Measurements from ENCODE around the gene IGF2BP2. TPM values are rescaled to one million over a fixed set of nuclear protein-coding genes. Genes with fewer than 3 reads are reported as not detected.

Gene IGF2BP2
- total RNA-seq, 1 experiment from 2014 or later = 66.2 TPM

GRCh38 chr3:185778821-185779220 is 46.0 kb downstream of the IGF2BP2 start:
- Histone ChIP-seq H3K4me1 (ENCODE audit: insufficient read depth, low read length, poor library complexity, severe bottlenecking) (peaks cover 18% of the 10 kb centered on the region), H3K9me3 (ENCODE audit: low read depth, low read length, poor library complexity, severe bottlenecking) (no peaks in the 10 kb centered on the region), H3K4me3 (ENCODE audit: low read depth, low read length, poor library complexity, severe bottlenecking) (no peak overlapping the region), H3K27me3 (replicated peaks; ENCODE audit: insufficient read depth, low read depth, low read length, poor library complexity) (no peaks in the 10 kb centered on the region), H3K27ac (ENCODE audit: low read depth, low read length, poor library complexity, severe bottlenecking) (no peak overlapping the region), H3K36me3 (ENCODE audit: insufficient read depth, low read length, poor library complexity, severe bottlenecking) (no peaks in the 10 kb centered on the region)
- POLR2A ChIA-PET (ENCODE audit: low non-redundant PET) = interaction anchor here (0.7 kb wide), 1 partner anchor 8 kb away, joined by 8 read pairs; no protein-coding TSS in a partner anchor
- CTCF ChIA-PET = interaction anchor here (1.5 kb wide), 1 partner anchor 10 kb away, joined by 5 read pairs; no protein-coding TSS in a partner anchor
- no TSS peak for BruUV-seq (replicated peaks)
- intact Hi-C loops (cut with micrococcal nuclease; ENCODE audit: unreplicated experiment) = loop anchor here (2.0 kb wide), 1 partner anchor 16 kb away; no protein-coding TSS in a partner anchor
- no peak for DNase-seq (ENCODE audit: low spot score)
- TF ChIP-seq CTCF (conservative IDR thresholded peaks at IDR 0.05; ENCODE audit: low read depth, low read length) = no peak
- no peak for TF ChIP-seq EZH2 (IDR thresholded peaks at IDR 0.05; ENCODE audit: borderline replicate concordance, low read depth, low read length, poor library complexity, severe bottlenecking)

- Histone ChIP-seq H3K36me3 (ENCODE audit: insufficient read depth, low read length, poor library complexity, severe bottlenecking) (no peaks in the 10 kb centered on the region), H3K27me3 (replicated peaks; ENCODE audit: insufficient read depth, low read depth, low read length, poor library complexity) (no peaks in the 10 kb centered on the region), H3K4me3 (ENCODE audit: low read depth, low read length, poor library complexity, severe bottlenecking) (no peak overlapping the region), H3K9me3 (ENCODE audit: low read depth, low read length, poor library complexity, severe bottlenecking) (no peaks in the 10 kb centered on the region), H3K4me1 (ENCODE audit: insufficient read depth, low read length, poor library complexity, severe bottlenecking) (peaks cover 23% of the 10 kb centered on the region), H3K27ac (ENCODE audit: low read depth, low read length, poor library complexity, severe bottlenecking) (no peak overlapping the region)
- no TSS peak for BruUV-seq (replicated peaks)
- DNase-seq (ENCODE audit: low spot score) = peak; percentile 37
- ChIA-PET POLR2A (ENCODE audit: low non-redundant PET) (no interaction called here), CTCF (interaction anchor here (0.6 kb wide), 1 partner anchor 199 kb away, joined by 3 read pairs; no protein-coding TSS in a partner anchor)
- TF ChIP-seq CTCF (conservative IDR thresholded peaks at IDR 0.05; ENCODE audit: low read depth, low read length) (no peak), EZH2 (IDR thresholded peaks at IDR 0.05; ENCODE audit: borderline replicate concordance, low read depth, low read length, poor library complexity, severe bottlenecking) (no peak)
- intact Hi-C loops (cut with micrococcal nuclease; ENCODE audit: unreplicated experiment) = loop anchor here (2.0 kb wide), 1 partner anchor 15 kb away; no protein-coding TSS in a partner anchor
These were observed 46.7 kb downstream of the IGF2BP2 start for GRCh38 chr3:185778094-185778493.

GRCh38 chr3:185770109-185770508 is 54.7 kb downstream of the IGF2BP2 start:
- intact Hi-C loops (cut with micrococcal nuclease; ENCODE audit: unreplicated experiment) = no loop called here
- POLR2A ChIA-PET (ENCODE audit: low non-redundant PET) = interaction anchor here (0.6 kb wide), 1 partner anchor 9 kb away, joined by 8 read pairs; no protein-coding TSS in a partner anchor
- H3K27ac ChIP-seq (ENCODE audit: low read depth, low read length, poor library complexity, severe bottlenecking) = no peak overlapping the region
- no peaks in the 10 kb centered on the region for H3K9me3 ChIP-seq (ENCODE audit: low read depth, low read length, poor library complexity, severe bottlenecking)
- no peak for DNase-seq (ENCODE audit: low spot score)
- no peaks in the 10 kb centered on the region for H3K27me3 ChIP-seq (replicated peaks; ENCODE audit: insufficient read depth, low read depth, low read length, poor library complexity)
- BruUV-seq (replicated peaks) = no TSS peak
- H3K4me1 ChIP-seq (ENCODE audit: insufficient read depth, low read length, poor library complexity, severe bottlenecking) = peaks cover 22% of the 10 kb centered on the region
- no peak for TF ChIP-seq CTCF (conservative IDR thresholded peaks at IDR 0.05; ENCODE audit: low read depth, low read length)
- no peaks in the 10 kb centered on the region for H3K36me3 ChIP-seq (ENCODE audit: insufficient read depth, low read length, poor library complexity, severe bottlenecking)
- CTCF ChIA-PET = no interaction called here
- H3K4me3 ChIP-seq (ENCODE audit: low read depth, low read length, poor library complexity, severe bottlenecking) = no peak overlapping the region

All from A673 (cell line).